ENCODE results near the gene HLA-DRB1.

GRCh38 chr6:32554116-32554965 is 35.3 kb downstream of the HLA-DRB1 start:
- TF ChIP-seq CTCF (IDR thresholded peaks at IDR 0.05), result no peak
- TF ChIP-seq POLR2A (IDR thresholded peaks at IDR 0.05; ENCODE audit: low read length), result no peak

All from A549 (cell line).